AG04450 (cell line): ENCODE results near the gene LYPD3. TPM values are rescaled to one million over a fixed set of nuclear protein-coding genes. Genes with fewer than 3 reads are reported as not detected.

Source experiments
- CTCF ChIA-PET: fragments of 300-600, 350-600 bp; formaldehyde crosslinking; extraction: SDS; loops from one replicate; lab custom pipeline; 2022; ENCODE audit warnings: antibody characterized with exemption, inconsistent platforms; lab: Charles Lee
- POLR2A ChIA-PET: fragments of 350-600 bp; formaldehyde crosslinking; extraction: SDS; loops from one replicate; lab custom pipeline; 2021; ENCODE audit warnings: antibody characterized with exemption, inconsistent platforms; lab: Yijun Ruan, JAX
- DNase-seq: peaks from one replicate; pipeline ENCODE4 v3.0.0-alpha.2; 2011; ENCODE audit warnings: low read depth, low spot score
- H3K27ac ChIP-seq: one replicate; pipeline ENCODE4 v1.5.1; 2012; ENCODE audit warnings: low read depth, low read length, control low read depth
- H3K27me3 ChIP-seq: one replicate; pipeline ENCODE4 v1.6.0; 2012; ENCODE audit warnings: low read length; ENCODE audit not compliant: control insufficient read depth, insufficient read depth
- H3K4me3 ChIP-seq: 2 replicates; pipeline ENCODE4 v1.5.1; 2011; ENCODE audit warnings: mild to moderate bottlenecking, low read depth, low read length, control low read depth
- H3K9me3 ChIP-seq: 2 replicates; pipeline ENCODE4 v1.5.1; 2012; ENCODE audit warnings: low read length; ENCODE audit not compliant: control insufficient read depth, insufficient read depth
- polyA plus RNA-seq: library from polyadenylated mRNA; depleted of rRNA; stranded (reverse); fragments of >200 nt; gene quantifications from 2 replicates; pipeline ENCODE4 v1.2.3, GENCODE V29; 2011
- TF ChIP-seq, protein P1 (sequence below): IDR thresholded peaks from 2 replicates; pipeline ENCODE4 v1.5.1; 2011; ENCODE audit warnings: low read depth, low read length, control low read depth, inconsistent platforms

Gene LYPD3
- polyA plus RNA-seq, 1 experiment, result 0.60 TPM

DNA sequence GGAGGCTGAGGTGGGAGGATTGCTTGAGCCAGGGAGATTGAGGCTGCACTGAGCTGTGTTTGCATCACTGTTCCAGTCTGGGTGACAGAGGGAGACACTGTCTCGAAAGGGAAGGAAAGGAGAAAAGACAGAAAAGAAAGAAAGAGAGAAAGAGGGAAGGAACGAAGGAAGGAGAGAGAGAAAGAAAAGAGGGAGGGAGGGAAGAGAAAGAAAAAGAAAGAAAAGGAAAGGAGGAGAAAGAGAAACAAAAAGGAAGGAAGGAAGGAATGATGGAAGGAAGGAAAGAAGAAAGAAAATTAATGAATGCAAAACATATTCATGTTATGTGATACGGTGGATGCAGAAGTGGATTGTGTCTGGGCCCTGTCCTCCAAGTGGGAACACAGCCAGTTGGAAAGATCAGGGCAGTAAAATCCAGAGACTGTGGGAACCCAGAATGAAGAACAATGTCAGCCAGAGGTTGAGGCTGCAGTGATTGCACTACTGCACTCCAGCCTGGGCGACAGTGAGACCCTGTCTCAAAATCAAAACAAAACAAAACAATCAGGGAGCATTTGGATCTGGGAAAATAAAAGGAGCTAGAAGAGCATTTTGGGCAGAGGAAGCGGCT lies 32.9 kb upstream of the LYPD3 start:
- DNase-seq, result no peak
- H3K27me3 ChIP-seq, result no peaks in the 10 kb centered on the region
- ChIA-PET CTCF (interaction anchor here (1.0 to 1.2 kb wide), 2 partner anchors 21 to 51 kb away, joined by 3 read pairs; no protein-coding TSS in a partner anchor), POLR2A (interaction anchor here (0.6 kb wide), 1 partner anchor 41 kb away, joined by 3 read pairs; no protein-coding TSS in a partner anchor)
- no peaks in the 10 kb centered on the region for H3K9me3 ChIP-seq
- H3K4me3 ChIP-seq, result no peak overlapping the region
- H3K27ac ChIP-seq, result no peak overlapping the region
- TF ChIP-seq, protein P1, sequence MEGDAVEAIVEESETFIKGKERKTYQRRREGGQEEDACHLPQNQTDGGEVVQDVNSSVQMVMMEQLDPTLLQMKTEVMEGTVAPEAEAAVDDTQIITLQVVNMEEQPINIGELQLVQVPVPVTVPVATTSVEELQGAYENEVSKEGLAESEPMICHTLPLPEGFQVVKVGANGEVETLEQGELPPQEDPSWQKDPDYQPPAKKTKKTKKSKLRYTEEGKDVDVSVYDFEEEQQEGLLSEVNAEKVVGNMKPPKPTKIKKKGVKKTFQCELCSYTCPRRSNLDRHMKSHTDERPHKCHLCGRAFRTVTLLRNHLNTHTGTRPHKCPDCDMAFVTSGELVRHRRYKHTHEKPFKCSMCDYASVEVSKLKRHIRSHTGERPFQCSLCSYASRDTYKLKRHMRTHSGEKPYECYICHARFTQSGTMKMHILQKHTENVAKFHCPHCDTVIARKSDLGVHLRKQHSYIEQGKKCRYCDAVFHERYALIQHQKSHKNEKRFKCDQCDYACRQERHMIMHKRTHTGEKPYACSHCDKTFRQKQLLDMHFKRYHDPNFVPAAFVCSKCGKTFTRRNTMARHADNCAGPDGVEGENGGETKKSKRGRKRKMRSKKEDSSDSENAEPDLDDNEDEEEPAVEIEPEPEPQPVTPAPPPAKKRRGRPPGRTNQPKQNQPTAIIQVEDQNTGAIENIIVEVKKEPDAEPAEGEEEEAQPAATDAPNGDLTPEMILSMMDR, result no peak

DNA sequence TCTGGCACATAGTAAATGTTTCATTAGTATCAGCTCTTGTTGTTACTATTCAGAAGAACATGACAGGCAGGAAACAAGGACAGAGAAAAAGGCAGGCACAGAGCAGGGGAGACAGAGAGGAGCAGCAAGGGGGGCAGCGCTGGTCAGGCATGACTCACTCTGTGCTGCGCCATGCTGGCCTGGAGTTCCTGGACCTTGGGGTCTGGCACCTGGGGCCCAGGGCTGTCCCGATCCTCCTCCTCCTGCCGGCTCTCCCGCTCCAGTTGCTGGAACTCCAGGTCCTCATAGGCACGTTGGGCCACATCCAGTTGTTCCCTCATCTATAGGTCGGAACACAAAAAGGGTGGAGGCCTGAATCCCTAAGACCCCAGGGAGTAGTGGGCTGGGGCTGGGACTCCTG lies 31.6 kb upstream of the LYPD3 start:
- ChIA-PET POLR2A (no interaction called here), CTCF (interaction anchor here (0.8 to 1.1 kb wide), 2 partner anchors 22 to 51 kb away, joined by 3 read pairs; no protein-coding TSS in a partner anchor)
- Histone ChIP-seq H3K27me3 (no peaks in the 10 kb centered on the region), H3K27ac (no peak overlapping the region), H3K4me3 (no peak overlapping the region), H3K9me3 (no peaks in the 10 kb centered on the region)
- no peak for DNase-seq
- TF ChIP-seq, protein P1, result no peak

DNA sequence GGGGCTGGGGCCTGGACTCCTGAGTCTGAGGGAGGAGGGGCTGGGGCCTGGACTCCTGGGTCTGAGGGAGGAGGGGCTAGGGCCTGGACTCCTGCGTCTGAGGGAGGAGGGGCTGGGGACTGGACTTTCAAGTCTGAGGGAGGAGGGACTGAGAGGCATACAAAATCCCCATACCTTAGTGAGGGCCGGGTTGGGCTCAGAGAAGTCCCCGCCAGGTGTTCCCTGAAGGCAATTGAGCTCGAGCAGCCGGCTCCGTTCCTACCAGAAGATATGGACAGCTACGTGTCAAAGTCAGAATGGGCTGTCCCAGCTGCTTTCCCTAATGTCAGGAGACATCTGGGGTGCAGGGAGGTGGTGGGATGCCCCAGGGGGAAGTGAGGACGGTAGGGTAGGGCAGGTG lies 29.7 kb upstream of the LYPD3 start:
- no peaks in the 10 kb centered on the region for H3K27me3 ChIP-seq
- CTCF ChIA-PET, result interaction anchor here (0.7 to 1.1 kb wide), 2 partner anchors 9 to 63 kb away, joined by 3 to 4 read pairs; no protein-coding TSS in a partner anchor
- H3K4me3 ChIP-seq, result no peak overlapping the region
- TF ChIP-seq, protein P1, result no peak
- DNase-seq, result no peak
- H3K9me3 ChIP-seq, result no peaks in the 10 kb centered on the region
- no peak overlapping the region for H3K27ac ChIP-seq
- POLR2A ChIA-PET, result no interaction called here

DNA sequence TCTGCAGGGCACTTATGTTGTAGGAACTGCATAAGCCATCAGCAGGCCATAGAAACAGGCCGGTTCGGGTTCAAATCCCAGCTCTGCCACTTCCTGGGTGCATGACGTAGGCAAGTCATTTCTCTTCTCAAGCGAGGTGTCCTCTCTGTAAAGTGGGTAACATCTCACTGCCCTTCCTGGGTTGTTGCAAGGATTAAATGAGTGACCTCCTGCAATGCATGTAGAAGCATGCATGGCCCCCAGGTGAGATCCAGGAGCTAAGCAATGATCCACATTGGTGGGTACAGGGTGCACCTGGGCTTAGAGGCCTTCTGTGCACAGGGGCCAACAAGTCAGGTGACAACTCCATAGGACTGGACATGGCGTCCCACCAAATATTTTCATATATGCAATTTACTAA lies 25.4 kb upstream of the LYPD3 start:
- POLR2A ChIA-PET, result no interaction called here
- Histone ChIP-seq H3K27ac (no peak overlapping the region), H3K4me3 (no peak overlapping the region), H3K9me3 (no peaks in the 10 kb centered on the region; the same call in 1 of the 2 replicates), H3K27me3 (no peaks in the 10 kb centered on the region)
- CTCF ChIA-PET, result no interaction called here
- no peak for DNase-seq
- TF ChIP-seq, protein P1, result no peak

DNA sequence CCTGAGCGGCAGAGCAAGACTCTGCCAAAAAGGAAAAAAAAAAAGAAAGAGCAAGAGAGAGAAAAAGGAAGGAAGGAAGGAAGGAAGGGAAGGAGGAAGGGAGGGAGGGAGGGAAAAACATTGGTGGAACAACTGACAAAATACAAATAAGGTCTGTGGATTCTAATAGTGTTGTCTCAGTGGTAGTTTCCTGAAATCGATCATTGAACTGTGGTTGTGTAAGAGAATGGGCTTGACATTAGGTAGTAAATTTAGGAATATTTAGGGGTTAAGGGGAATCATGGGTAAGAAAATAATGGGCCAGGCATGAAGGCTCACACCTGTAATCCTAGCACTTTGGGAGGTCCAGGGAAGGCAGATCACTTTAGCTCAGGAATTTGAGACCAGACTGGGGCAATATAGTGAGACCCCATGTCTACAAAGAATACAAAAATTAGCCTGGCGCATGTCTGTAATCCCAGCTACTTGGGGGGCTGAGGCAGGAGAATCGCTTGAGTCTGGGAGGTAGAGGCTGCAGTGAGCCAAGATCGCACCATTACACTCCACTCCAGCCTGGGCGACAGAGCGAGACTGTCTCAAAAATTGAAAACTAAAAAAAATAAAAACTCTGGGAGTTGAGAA lies 24.7 kb upstream of the LYPD3 start:
- TF ChIP-seq, protein P1, result no peak
- Histone ChIP-seq H3K4me3 (no peak overlapping the region), H3K9me3 (no peaks in the 10 kb centered on the region; the same call in 1 of the 2 replicates), H3K27me3 (no peaks in the 10 kb centered on the region), H3K27ac (no peak overlapping the region)
- ChIA-PET POLR2A (no interaction called here), CTCF (no interaction called here)
- DNase-seq, result no peak
